HG03025 (cell line): ENCODE results near the gene HMHB1.
"Not testable (repeated sequence)": the region's sequence is repeated elsewhere in the genome, so short reads cannot be mapped to it uniquely, and the experiment has no call there.

ENCODE experiments used
- ATAC-seq: cut with Tn5 transposase; IDR thresholded peaks from one replicate; pipeline ENCODE4 v1.9.1; 2021; ENCODE audit warnings: mild to moderate bottlenecking, moderate library complexity; ENCODE audit not compliant: unreplicated experiment, low FRiP score

Gene HMHB1

GRCh38 chr5:143800715-143801114, 11.2 kb upstream of the HMHB1 start:
- ATAC-seq, result no peak

- no peak for ATAC-seq
These were observed 10.6 kb upstream of the HMHB1 start for GRCh38 chr5:143801252-143801939.

GRCh38 chr5:143805861-143806260, 6.1 kb upstream of the HMHB1 start:
- no peak for ATAC-seq

GRCh38 chr5:143806579-143806978, 5.4 kb upstream of the HMHB1 start:
- ATAC-seq, result no peak

DNA sequence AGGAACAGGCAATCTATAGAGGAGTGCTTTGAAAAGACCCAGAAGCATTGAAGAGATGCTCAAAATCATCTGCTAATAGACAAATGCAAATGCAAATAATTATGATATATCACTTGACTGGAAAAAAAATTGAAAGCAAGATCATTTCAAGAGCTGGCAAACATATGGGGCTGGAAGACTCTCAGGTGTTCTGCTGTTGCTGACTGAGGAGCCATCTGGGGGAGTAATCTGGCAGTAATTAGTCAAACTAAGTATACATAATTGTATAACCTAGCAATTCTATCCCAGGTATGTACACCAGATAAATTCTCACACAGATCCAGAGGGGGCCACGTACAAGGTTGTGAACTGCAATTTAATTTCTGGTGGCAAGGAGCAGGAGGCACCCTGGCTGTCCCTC, 4.6 kb upstream of the HMHB1 start:
- no peak for ATAC-seq

DNA sequence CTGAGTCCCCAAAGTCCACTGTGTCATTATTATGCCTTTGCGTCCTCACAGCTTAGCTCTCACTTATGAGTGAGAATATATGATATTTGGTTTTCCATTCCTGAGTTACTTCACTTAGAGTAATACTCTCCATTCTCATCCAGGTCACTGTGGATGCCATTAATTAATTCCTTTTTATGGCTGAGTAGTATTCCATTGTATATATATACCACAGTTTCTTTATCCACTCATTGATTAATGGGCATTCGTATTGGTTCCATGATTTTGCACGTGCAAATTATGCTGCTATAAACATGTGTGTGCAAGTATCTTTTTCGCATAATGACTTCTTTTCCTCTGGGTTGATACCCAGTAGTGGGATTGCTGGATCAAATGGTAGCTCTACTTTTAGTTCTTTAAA, 4.4 kb downstream of the HMHB1 start:
- ATAC-seq, result not testable (repeated sequence)

- ATAC-seq, result no peak
These were observed 7.8 kb downstream of the HMHB1 start for GRCh38 chr5:143819716-143820115.

- ATAC-seq, result no peak
These were observed 8.5 kb downstream of the HMHB1 start for GRCh38 chr5:143820451-143820850.

DNA sequence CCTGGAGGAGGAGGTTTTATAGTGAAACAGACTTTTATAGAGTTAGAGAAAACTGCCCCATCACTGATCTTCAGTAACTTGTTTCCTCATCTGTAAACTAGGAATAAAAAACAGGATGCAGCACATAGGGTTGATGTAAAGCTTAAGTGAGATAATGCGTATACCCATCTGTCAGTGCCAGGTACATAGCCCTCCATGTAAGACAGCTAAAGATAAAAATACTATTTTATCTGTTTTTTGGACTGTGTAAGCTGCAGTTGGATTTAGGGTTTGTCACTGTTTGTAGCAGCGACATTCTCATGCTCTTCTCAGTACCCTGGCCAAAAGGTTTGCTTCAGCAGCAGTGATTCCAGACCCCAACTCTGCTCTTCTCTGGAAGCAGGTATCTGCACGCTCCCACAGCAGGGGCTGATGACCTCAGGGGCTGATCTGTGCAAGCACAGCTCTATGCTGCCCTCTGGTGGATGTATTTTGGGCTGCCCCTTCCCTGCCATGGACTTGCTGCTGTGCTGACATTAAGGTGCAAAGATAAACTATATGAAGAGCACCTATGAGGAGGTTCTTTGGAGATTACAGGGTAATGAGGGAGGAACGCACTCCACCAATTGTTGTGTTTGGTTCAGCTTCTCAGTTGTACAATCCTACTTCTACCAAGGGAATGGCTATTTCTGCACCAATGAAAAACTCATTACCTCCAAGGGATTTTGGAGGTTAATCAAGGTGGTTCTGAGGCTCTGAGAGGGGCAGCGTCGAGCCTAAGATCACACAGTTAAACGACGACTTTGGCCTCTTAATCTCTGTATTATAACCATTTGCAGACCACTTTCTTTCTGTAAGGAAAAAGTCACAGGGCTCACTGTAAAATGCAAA, 13.1 kb downstream of the HMHB1 start:
- peak; percentile 52 for ATAC-seq

GRCh38 chr5:143826951-143827444, 15.0 kb downstream of the HMHB1 start:
- peak; percentile 69 for ATAC-seq

DNA sequence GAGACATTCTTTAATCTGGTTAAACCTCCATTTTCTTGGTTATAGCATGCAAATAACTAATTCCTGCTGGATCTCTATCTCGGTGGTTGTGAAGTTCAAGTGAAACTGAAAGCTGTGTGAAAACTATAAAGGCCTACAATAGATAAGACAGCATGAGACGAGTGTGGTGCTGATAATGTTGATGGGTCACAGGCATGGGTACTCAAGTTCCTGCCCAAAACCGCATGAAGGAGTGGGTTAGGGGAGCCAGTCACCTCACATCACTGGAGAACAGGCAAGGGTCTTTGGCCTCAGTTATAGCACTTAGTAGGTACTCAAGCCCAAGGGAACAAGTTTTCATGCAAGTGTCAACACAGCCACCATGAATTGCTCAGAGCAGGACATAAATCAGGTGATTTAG, 16.7 kb downstream of the HMHB1 start:
- ATAC-seq, result no peak

GRCh38 chr5:143833177-143833576, 21.2 kb downstream of the HMHB1 start:
- no peak for ATAC-seq

DNA sequence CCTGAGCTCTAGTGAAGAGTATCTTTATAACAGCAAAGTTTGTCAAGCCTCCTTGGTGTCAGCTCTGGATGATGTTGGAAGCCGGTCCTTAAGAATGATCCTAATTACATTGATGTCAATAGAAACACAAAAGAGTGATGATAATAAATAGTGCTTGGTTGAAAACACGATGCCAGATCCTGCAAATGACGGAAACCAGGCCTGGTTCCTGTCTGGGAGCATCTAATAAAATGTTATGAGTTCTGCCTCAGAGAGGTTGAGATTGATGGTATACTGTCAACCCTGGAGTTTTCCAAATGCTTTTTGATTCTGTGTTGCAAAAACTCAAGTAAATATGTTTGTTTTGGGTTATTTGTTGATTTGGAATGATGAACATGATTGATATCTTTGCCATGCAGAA, 23.3 kb downstream of the HMHB1 start:
- no peak for ATAC-seq

DNA sequence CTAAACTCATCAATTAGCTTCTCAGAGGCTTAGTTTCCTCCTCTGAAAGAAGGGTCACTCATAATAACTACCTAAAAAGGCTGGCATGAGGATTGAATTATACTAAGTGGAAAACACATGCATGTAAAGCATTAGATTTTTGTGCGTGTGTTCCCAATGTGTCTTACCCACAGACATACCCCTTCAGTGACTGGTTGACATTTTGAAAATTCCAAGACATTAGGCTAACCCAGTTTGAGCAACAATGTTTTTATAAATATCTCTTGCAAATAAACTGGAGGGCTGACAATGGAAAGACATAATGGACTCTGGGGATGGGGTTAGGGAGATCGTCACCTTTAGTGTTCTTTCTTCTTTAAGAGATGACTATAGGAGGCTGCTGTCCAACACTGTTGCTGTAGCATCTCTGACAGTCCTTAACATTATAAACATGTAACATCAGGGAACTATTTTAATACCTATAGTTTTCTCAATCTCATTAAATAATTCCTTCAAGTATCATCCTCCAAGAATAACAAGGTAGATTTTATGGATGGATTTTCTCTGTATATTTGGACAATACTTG, 24.3 kb downstream of the HMHB1 start:
- ATAC-seq, result no peak

DNA sequence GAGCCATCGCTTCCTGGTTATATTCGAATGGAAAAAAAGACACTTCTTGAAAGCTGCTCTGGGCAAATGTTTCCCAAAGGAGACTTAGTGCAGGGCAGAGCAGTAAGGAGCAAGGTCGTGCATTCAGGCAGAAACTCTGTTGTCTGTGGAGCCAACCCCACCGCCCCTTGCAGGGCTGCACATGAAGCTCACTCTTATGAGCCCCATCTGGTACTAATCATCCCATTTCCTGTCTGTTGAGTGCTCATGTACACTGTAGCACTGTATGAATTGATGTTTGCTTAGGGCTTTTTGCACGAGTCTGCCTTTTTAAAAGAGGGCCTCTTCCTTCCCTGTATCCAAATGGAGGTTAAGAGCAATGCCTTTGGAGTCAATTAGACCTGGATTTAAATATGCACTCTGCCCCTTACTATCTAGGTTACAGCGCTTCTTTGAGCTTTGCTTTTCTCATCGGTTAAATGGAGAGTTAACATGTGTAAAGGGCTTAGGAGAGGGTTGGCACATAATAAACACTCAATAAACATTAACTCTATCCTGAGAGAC, 25.4 kb downstream of the HMHB1 start:
- ATAC-seq, result no peak

GRCh38 chr5:143841446-143841845, 29.5 kb downstream of the HMHB1 start:
- ATAC-seq, result no peak

DNA sequence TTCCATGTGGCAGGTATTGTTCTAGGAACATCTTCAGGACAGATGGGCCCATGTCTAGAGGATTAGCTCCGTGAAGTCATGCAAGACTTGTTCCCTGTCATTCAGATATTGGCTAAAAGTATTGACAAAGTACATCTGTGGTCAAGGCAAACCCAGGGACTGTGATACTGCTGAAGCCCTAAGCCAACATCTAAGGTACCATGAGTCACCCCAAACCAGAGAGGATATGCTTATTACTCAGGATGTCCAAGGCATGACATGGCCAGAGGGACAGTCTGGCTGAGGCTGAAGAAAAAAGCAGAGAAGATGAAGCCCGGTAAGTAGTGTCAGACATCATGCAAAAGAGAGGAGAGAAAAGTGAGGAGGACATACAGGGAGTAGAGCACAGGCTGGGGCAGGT, 31.0 kb downstream of the HMHB1 start:
- ATAC-seq, result no peak

DNA sequence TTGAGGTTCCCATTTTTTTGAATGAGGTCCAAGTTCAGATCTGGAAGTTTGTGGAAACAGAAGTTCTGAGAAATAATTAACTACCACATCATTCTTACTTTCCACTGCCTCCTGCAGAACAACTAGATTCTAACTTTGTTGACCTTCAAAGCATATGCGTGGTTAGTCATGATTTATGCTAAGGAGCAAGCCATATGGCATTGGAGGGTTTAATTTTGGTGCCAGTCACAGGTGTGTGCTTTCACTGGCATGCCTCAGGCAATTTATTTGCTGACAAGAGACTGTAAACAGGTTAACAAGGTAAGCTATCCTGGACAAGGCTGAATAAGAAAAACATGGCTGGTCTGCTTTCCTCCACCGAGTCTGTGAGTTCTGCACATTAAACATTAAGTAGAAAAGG, 31.5 kb downstream of the HMHB1 start:
- no peak for ATAC-seq

DNA sequence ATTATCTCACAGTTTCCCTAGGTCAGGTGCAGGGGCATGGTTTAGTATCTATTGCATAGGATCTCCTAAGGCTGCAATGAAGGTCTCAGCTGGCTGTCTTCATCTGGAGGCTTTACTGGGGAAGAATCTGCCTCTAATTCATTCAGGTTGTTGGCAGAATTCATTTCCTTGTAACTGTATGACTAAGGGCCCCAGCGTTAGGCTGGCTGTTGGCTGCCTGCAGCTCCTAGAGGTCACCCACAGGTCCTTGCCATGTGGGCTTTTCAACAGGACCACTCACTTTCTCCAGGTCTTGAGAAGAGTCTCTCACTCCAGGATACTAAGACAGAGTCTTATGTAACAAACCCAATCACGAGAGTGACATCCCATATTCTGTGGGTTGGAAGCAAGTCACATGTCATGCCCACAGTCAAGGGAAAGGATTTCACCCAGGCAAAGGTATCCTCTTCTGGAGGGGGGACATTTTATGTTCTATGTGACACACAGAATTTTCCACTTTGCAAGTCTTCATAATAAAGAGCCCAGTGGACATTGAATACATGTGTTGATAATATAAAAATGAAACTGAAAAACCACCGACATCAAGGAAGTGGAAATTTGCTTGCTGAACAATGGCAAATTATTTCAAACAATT, 38.2 kb downstream of the HMHB1 start:
- ATAC-seq, result no peak

DNA sequence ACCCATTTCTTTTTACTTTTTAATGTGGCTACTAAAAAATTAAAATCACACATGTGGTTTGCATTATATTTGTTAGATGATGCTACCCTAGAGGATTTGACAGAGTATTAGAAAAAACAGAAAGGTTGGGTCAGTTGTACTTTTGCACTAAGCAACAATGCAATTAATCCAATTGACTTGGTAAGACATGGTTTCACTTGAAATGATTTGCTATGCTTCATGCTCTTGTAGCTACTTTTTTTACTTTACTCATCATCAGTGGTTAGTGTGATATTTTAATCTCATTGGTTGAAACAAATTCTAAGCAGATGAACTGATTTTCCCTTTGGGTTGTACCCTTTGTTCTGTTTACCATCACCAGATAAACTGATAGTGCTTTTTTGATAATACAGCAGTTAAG, 39.4 kb downstream of the HMHB1 start:
- ATAC-seq, result no peak

DNA sequence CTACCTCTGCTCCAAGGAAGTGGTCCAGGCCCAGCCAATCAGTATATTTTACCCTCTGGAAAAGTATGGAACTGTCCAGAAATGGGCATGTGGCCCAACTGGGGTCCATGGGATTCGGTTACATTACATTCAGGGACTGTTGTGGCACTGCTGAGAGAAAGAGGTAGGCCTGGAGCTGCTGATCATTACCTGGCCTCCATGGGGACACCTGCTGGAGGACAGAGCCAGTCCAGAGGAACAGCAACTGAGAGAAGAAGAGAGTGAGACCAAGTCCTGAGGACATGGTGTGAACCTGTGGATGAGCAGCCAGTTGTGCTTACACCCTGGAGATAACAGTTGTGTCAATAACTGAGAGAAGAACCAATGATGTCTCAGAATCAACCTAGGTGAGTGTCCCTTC, 48.2 kb downstream of the HMHB1 start:
- no peak for ATAC-seq
